Endodermal cell (in vitro differentiated cells): Measurements from ENCODE around the gene KLF6. TPM values are rescaled to one million over a fixed set of nuclear protein-coding genes. Genes with fewer than 3 reads are reported as not detected.

Source experiments
- DNase-seq: peaks from one replicate; pipeline ENCODE4 v3.0.0-alpha.2; 2017
- H3K27ac ChIP-seq: 2 replicates; pipeline ENCODE4 v1.5.1; 2013; ENCODE audit warnings: mild to moderate bottlenecking, low read depth, low read length, moderate library complexity
- H3K27me3 ChIP-seq: 2 replicates; pipeline ENCODE4 v1.6.1; 2013; ENCODE audit warnings: mild to moderate bottlenecking, low read length, moderate library complexity; ENCODE audit not compliant: insufficient read depth, control insufficient read depth, poor library complexity, severe bottlenecking
- H3K36me3 ChIP-seq: 2 replicates; pipeline ENCODE4 v1.7.0; 2013; ENCODE audit warnings: mild to moderate bottlenecking, low read length, moderate library complexity; ENCODE audit not compliant: control insufficient read depth, insufficient read depth
- H3K4me1 ChIP-seq: one replicate; pipeline ENCODE4 v1.7.0; 2013; ENCODE audit warnings: low read length; ENCODE audit not compliant: control insufficient read depth, insufficient read depth
- H3K4me3 ChIP-seq: 2 replicates; pipeline ENCODE4 v1.5.1; 2013; ENCODE audit warnings: mild to moderate bottlenecking, low read length, moderate library complexity
- H3K9ac ChIP-seq: 2 replicates; pipeline ENCODE4 v1.6.1; 2013; ENCODE audit warnings: mild to moderate bottlenecking, low read length, moderate library complexity; ENCODE audit not compliant: poor library complexity, severe bottlenecking; ENCODE audit errors: extremely low read depth
- H3K9me3 ChIP-seq: 2 replicates; pipeline ENCODE4 v1.6.1; 2013; ENCODE audit warnings: mild to moderate bottlenecking, low read length, moderate library complexity; ENCODE audit not compliant: control insufficient read depth
- H3K27ac Mint-ChIP-seq: 2 replicates; pipeline ENCODE4 v1.8.0; 2020; ENCODE audit warnings: mixed read lengths
- H3K27me3 Mint-ChIP-seq: 2 replicates; pipeline ENCODE4 v1.8.0; 2021; ENCODE audit warnings: mild to moderate bottlenecking, mixed read lengths; ENCODE audit not compliant: insufficient read depth
- H3K36me3 Mint-ChIP-seq: 2 replicates; pipeline ENCODE4 v1.8.0; 2020; ENCODE audit warnings: low read depth, mixed read lengths
- H3K4me1 Mint-ChIP-seq: 2 replicates; pipeline ENCODE4 v1.8.0; 2020; ENCODE audit warnings: mixed read lengths
- H3K4me3 Mint-ChIP-seq: 2 replicates; pipeline ENCODE4 v1.8.0; 2020; ENCODE audit warnings: mild to moderate bottlenecking, moderate library complexity, mixed read lengths
- H3K9me3 Mint-ChIP-seq: 2 replicates; pipeline ENCODE4 v1.8.0; 2020; ENCODE audit warnings: mild to moderate bottlenecking, mixed read lengths
- CTCF ChIP-seq: fragments of 200-600 bp; sonication (generic); conservative IDR thresholded peaks from 2 replicates; pipeline ENCODE4 v1.5.0; 2021; ENCODE audit warnings: antibody characterized with exemption, mild to moderate bottlenecking
- WGBS, 2 experiments: methylation state at CpG; one replicate each; pipeline versions ENCODE4 v1.1.5 to v1.1.7; 2013; ENCODE audit warnings: missing lambda C conversion rate in 2 of 2, mixed read lengths in 1 of 2; ENCODE audit not compliant: insufficient coverage in 1 of 2, insufficient read length in 1 of 2; 5-methylcytosine and 5-hydroxymethylcytosine counted together
- total RNA-seq, 2 donors: library from RNA; stranded (reverse); fragmentation: NEBNext Ultra II Directional in 1 of 2; extraction: Animal tissue kit (Norgen Biotek cat#: 25700) in 1 of 2; gene quantifications; 2 replicates in 1 of 2; 3 replicates in 1 of 2; pipeline ENCODE4 v1.2.1, GENCODE V29; 2021

The KLF6 gene
- total RNA-seq, 2 donors from 2014 or later, result 59.0 to 71.2 TPM

- Mint-ChIP-seq H3K9me3 (no peaks in the 10 kb centered on the region), H3K4me1 (peaks cover 65% of the 10 kb centered on the region), H3K4me3 (no peak overlapping the region), H3K27ac (peak overlapping the region; percentile 0), H3K27me3 (no peaks in the 10 kb centered on the region), H3K36me3 (peaks cover 78% of the 10 kb centered on the region)
- peaks cover 88% of the 10 kb centered on the region for H3K36me3 ChIP-seq
- 100% methylated on average over 1 of the region's 3 CpGs; no CpG with 5 or more reads in 1 of the 2 experiments for WGBS, 2 experiments
- peak overlapping the region; percentile 99 for H3K4me3 ChIP-seq
- TF ChIP-seq CTCF, result no peak
- peaks cover 31% of the 10 kb centered on the region for H3K4me1 ChIP-seq
- no peak overlapping the region for H3K27ac ChIP-seq
- H3K9me3 ChIP-seq, result no peaks in the 10 kb centered on the region
- peak overlapping the region; percentile 99 for H3K9ac ChIP-seq
- H3K27me3 ChIP-seq, result no peaks in the 10 kb centered on the region
- DNase-seq, result peak; percentile 29
These were observed 6.3 kb downstream of the KLF6 start for GRCh38 chr10:3778692-3779157.

- H3K9me3 Mint-ChIP-seq, result no peaks in the 10 kb centered on the region
- peak overlapping the region; percentile 4 for H3K9ac ChIP-seq
- H3K27ac ChIP-seq, result no peak overlapping the region
- H3K4me1 Mint-ChIP-seq, result peaks cover 65% of the 10 kb centered on the region
- no peaks in the 10 kb centered on the region for H3K27me3 ChIP-seq
- 96% methylated on average over 5 to 7 of the region's 7 CpGs for WGBS, 2 experiments
- H3K36me3 ChIP-seq, result peaks cover 82% of the 10 kb centered on the region
- peak overlapping the region; percentile 99 for H3K4me3 ChIP-seq
- no peaks in the 10 kb centered on the region for H3K9me3 ChIP-seq
- H3K4me1 ChIP-seq, result peaks cover 31% of the 10 kb centered on the region
- no peaks in the 10 kb centered on the region for H3K27me3 Mint-ChIP-seq
- H3K4me3 Mint-ChIP-seq, result no peak overlapping the region
- DNase-seq, result peak; percentile 31
- TF ChIP-seq CTCF, result no peak
- peak overlapping the region; percentile 64 for H3K27ac Mint-ChIP-seq
- H3K36me3 Mint-ChIP-seq, result peaks cover 74% of the 10 kb centered on the region
These were observed 6.9 kb downstream of the KLF6 start for GRCh38 chr10:3777981-3778691.

- Histone ChIP-seq H3K36me3 (peaks cover 70% of the 10 kb centered on the region), H3K4me1 (peaks cover 31% of the 10 kb centered on the region), H3K9ac (no peak overlapping the region), H3K27me3 (no peaks in the 10 kb centered on the region), H3K9me3 (no peaks in the 10 kb centered on the region), H3K4me3 (peak overlapping the region; percentile 37), H3K27ac (no peak overlapping the region)
- 93 to 94% methylated on average over 9 to 13 of the region's 13 CpGs for WGBS, 2 experiments
- peak; percentile 51 for DNase-seq
- H3K36me3 Mint-ChIP-seq, result peaks cover 63% of the 10 kb centered on the region
- H3K4me3 Mint-ChIP-seq, result no peak overlapping the region
- peaks cover 55% of the 10 kb centered on the region for H3K4me1 Mint-ChIP-seq
- H3K9me3 Mint-ChIP-seq, result no peaks in the 10 kb centered on the region
- H3K27me3 Mint-ChIP-seq, result no peaks in the 10 kb centered on the region
- TF ChIP-seq CTCF, result no peak
- H3K27ac Mint-ChIP-seq, result no peak overlapping the region
These were observed 8.0 kb downstream of the KLF6 start for GRCh38 chr10:3776796-3777571.
